ENCODE data around the gene ORC2.
"Not testable (repeated sequence)": the region's sequence is repeated elsewhere in the genome, so short reads cannot be mapped to it uniquely, and the experiment has no call there.

Gene ORC2

DNA sequence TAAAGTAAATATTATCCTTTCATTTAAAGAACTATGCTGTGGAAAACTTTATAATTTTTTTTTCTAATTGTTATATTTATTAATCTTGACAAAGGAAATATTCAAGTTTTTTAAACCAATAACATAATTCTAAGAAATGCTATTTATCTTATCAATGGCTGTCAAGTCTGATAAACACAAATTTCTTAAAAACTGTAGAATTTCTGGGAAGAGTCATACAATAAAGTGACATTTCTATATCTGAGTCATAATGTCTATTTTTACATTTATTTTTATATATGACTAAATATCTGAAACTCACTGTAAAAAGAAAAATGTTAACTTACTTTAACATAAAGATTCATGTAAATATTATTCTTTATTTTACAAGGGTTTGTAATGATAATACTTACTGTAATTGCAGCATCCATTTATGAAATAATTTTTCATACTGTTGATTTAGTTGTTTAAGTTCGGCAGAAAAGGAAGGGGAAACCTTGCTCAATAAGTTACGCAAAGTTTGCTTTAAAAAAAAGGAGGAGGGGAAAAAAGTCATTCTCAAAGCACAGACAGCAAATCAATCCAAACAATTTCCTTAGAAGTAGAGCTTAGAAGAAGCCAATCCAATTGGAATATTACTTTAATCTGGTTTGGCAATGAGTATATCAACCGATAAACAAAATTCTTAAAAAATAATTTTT, 32.4 kb downstream of the ORC2 start:
- no peak for DNase-seq

GRCh38 chr2:200929334-200930249, 33.9 kb downstream of the ORC2 start:
- DNase-seq: no peak

- DNase-seq: no peak
Measured at GRCh38 chr2:200922439-200922838, 41.0 kb downstream of the ORC2 start.

- no peak for DNase-seq
Measured at GRCh38 chr2:200913654-200914053, 49.8 kb downstream of the ORC2 start.

DNA sequence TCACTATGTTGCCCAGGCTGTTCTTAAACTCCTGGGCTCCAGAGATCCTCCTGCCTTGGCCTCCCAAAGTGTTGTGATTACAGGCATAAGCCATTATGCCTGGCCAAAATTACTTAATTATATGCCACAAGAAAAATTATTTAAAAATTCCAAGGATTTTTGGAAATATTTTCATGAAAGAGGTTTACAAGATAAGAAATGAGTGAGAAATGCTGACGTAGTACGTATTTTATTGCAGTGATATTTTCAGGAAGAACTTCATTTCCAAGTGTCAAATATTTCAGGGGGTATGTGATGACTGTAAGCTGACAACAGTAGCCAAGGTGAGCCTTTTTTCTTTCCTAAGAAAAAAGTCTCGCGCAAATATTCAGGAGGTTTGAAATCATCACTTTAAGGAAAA, 53.5 kb downstream of the ORC2 start:
- DNase-seq: no peak

- DNase-seq: no peak
Measured at GRCh38 chr2:200905618-200906296, 57.7 kb downstream of the ORC2 start.

- DNase-seq: peak; percentile 18
Measured at GRCh38 chr2:200901459-200902072, 61.9 kb downstream of the ORC2 start.

- DNase-seq: no peak
Measured at GRCh38 chr2:200899482-200899881, 64.0 kb downstream of the ORC2 start.

GRCh38 chr2:200888704-200889625, 74.5 kb downstream of the ORC2 start, which contains the start of the genes NIF3L1 and PPIL3:
TSS of gene NIF3L1 (plus strand) at chr2:200889371. CDS start at chr2:200891944, 2,573 bp downstream.
TSS of gene PPIL3 (minus strand) at chr2:200889077. CDS start at chr2:200887615, 1,462 bp downstream.
- peak; percentile 90 for DNase-seq

DNA sequence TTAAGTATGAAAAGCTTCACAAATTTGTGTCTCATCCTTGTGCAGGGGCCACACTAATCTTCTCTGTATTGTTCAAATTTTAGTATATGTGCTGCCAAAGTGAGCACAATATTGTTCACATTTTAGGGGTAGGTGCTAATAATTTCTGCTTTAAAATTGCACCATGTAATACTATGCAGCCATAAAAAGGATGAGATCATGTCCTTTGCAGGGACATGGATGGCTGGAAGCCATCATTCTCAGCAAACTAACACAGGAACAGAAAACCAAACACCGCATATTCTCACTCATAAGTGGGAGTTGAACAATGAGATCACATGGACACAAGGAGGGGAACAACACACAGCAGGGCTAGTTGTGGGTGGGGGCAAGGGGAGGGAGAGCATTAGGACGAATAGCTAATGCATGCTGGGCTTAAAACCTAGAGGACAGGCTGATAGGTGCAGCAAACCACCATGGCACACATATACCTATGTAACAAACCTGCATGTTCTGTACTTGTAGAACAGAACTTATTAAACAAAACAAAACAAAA, 81.7 kb downstream of the ORC2 start:
- DNase-seq: not testable (repeated sequence)

GRCh38 chr2:200878289-200878880, 85.1 kb downstream of the ORC2 start:
- no peak for DNase-seq

GRCh38 chr2:200877443-200877842, 86.0 kb downstream of the ORC2 start:
- DNase-seq: no peak

GRCh38 chr2:200873560-200873959, 89.9 kb downstream of the ORC2 start:
- DNase-seq: no peak

DNA sequence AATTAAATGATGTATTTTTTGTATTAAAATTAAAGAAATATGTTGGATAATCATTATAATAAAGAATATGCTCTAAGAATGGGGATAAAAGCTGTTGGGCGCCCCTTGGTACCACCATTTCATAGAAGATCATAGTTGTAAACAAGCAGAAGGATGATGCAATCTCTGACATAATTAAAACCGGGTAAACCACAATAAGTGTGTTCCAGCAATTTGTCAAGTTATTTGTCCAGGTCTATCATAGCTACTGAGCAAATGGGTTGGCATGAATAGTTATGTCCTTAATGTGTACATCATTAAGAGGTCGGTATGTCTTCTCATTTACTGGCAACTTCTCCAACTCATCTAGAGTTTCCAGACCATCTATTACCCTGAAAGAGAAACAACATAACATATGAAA, 92.3 kb downstream of the ORC2 start:
- no peak for DNase-seq

- no peak for DNase-seq
Measured at GRCh38 chr2:200869014-200869413, 94.4 kb downstream of the ORC2 start.

- DNase-seq: peak; percentile 71
Measured at GRCh38 chr2:200864176-200865034, 99.1 kb downstream of the ORC2 start, which contains the start of gene CLK1. TSS of gene CLK1 (minus strand) at chr2:200864658. CDS start at chr2:200861862, 2,796 bp downstream.

- no peak for DNase-seq
Measured at GRCh38 chr2:200863782-200864175, 99.7 kb downstream of the ORC2 start.

GRCh38 chr2:200862532-200863000, 100.9 kb downstream of the ORC2 start:
- DNase-seq: no peak

DNA sequence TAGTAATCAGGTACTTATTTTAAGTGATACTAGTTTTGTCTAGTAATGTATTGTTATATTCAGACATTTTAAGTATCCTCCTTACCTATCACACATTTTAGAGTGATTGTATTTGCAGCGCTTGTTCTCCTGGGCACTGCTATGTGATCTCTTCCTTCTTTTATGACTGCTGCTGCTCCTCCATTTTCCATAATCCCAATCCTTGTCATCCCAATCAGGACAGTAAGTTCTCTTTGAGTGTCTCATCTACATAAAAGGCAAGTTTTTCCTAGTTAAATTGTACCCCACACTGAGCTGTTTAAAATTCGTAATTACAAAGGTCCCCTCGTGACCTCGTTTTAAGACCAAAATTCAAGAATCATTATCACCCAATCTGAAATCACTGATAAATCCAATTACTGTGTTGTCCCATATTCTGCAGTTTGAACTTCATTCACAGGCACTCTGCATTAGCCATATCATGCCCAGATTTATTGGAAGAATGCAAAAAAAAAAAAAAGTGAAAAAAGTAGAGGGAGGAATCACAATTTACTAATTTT, 101.8 kb downstream of the ORC2 start:
- no peak for DNase-seq
